ENCODE data around the gene MSANTD1.

Gene MSANTD1

DNA sequence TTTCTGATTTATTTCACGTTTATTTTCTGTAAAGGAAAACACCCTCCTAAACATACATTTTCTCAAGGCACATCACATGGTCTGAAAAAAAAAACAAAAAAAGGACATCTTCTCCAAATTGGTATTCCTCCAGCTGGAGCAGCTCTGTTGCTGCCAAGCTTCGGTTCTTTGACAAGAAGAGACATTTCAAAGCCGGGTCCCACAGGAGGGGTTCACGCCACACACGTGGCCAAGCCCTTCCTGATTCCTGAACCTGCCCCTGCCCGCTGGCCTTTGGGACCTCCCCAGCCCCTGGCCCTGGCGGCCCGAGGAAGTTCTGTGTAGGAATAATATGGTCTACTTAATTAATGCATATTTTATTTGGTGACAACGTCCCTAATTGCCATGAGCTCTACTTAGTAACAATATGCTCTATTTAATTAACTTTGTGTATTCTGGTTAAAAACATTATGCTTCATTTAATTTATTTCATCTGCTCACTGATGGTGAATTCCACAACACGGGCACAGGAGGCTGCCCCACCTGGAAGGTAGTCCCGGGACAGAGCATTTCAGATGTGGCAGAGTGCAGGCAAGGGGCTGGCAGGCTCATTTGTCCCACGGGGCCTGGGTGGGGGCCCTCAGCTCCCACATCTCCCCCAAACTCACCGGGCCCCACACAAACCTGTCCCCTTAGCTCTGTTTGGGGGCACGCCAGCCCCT is 38.5 kb downstream of the MSANTD1 start:
- no peak overlapping the region for H3K9ac ChIP-seq (ENCODE audit: low read length)
- H3K4me3 ChIP-seq (ENCODE audit: insufficient read depth in 1 of 2, low read depth in 1 of 2, low read length in 2 of 2) = no peak overlapping the region
- H2BK5ac ChIP-seq (ENCODE audit: low read depth, low read length, poor library complexity, severe bottlenecking) = no peak overlapping the region
- no peak overlapping the region for H3K4me2 ChIP-seq (ENCODE audit: low read length, poor library complexity, severe bottlenecking)
- WGBS = 89% methylated on average over 11 of the region's 14 CpGs
- no peak overlapping the region for H2AK5ac ChIP-seq (ENCODE audit: low read length, severe bottlenecking)
- H4K8ac ChIP-seq (ENCODE audit: low read length) = no peak overlapping the region
- peaks cover 8% of the 10 kb centered on the region for H3K4me1 ChIP-seq (ENCODE audit: control insufficient read depth, insufficient read depth, low read depth, low read length)
- no peak overlapping the region for H4K91ac ChIP-seq (ENCODE audit: low read length)
- no peak overlapping the region for H3K14ac ChIP-seq (ENCODE audit: low read length in 2 of 2)
- no peak overlapping the region for H2BK12ac ChIP-seq (ENCODE audit: low read length in 2 of 2)
- H3K18ac ChIP-seq (ENCODE audit: low read depth in 1 of 2, low read length in 2 of 2) = no peak overlapping the region
- no peak for DNase-seq
- H3K4ac ChIP-seq (ENCODE audit: low read depth in 1 of 2, low read length in 2 of 2) = no peak overlapping the region
- no peak overlapping the region for H2BK15ac ChIP-seq (ENCODE audit: low read depth, poor library complexity, severe bottlenecking)
- H3K9me3 ChIP-seq (ENCODE audit: control insufficient read depth, low read length) = no peaks in the 10 kb centered on the region
- no peak overlapping the region for H2BK120ac ChIP-seq (ENCODE audit: low read depth, low read length)
- H3K79me1 ChIP-seq (replicated peaks; ENCODE audit: low read length, poor library complexity, severe bottlenecking) = peaks cover 2% of the 10 kb centered on the region
- H3K27me3 ChIP-seq (ENCODE audit: control insufficient read depth in 1 of 2, insufficient read depth in 1 of 2, low read length in 2 of 2) = peaks cover 9 to 48% of the 10 kb centered on the region in 2 experiments
- H3K23ac ChIP-seq (ENCODE audit: low read length in 2 of 2) = no peak overlapping the region
- H2AFZ ChIP-seq (ENCODE audit: low read depth, low read length) = no peak overlapping the region
- no peaks in the 10 kb centered on the region for H3K36me3 ChIP-seq (ENCODE audit: control insufficient read depth in 1 of 2, insufficient read depth in 2 of 2, low read depth in 1 of 2, low read length in 2 of 2)
- H3K27ac ChIP-seq (ENCODE audit: low read length, poor library complexity, severe bottlenecking) = no peak overlapping the region

DNA sequence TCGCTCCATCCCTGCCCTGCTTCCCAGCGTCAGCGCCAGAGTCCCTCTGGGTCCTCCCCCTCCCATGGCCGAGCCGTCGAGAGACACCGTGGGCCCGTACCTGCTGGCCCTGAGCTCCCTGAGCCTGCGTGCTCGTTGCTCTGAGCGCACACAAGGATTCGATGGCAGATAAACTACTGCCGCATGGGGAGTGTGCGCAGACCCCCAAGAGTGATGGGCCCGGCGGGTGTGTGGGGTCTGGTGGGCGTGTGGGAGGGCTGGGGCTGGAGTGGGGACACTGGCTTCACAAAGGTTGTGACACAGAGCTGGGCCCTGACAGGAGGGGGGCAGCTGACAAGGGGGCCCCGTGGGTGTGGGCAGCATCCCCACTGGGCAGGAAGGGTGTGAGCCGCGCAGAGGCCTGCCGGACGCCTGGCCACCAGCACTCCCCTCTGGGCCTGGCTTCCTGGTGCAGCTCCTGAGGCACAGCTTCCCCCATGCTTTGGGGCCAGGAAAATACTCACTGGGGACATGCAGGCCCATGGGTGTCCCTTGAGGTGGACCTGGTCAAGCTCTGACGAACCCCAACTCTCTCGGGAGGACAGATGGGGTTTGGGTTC is 39.1 kb downstream of the MSANTD1 start:
- no peak overlapping the region for H2BK5ac ChIP-seq (ENCODE audit: low read depth, low read length, poor library complexity, severe bottlenecking)
- H3K4me2 ChIP-seq (ENCODE audit: low read length, poor library complexity, severe bottlenecking) = no peak overlapping the region
- H2AFZ ChIP-seq (ENCODE audit: low read depth, low read length) = no peak overlapping the region
- peaks cover 2% of the 10 kb centered on the region for H3K79me1 ChIP-seq (replicated peaks; ENCODE audit: low read length, poor library complexity, severe bottlenecking)
- H3K36me3 ChIP-seq (ENCODE audit: control insufficient read depth in 1 of 2, insufficient read depth in 2 of 2, low read depth in 1 of 2, low read length in 2 of 2) = no peaks in the 10 kb centered on the region
- H2BK120ac ChIP-seq (ENCODE audit: low read depth, low read length) = no peak overlapping the region
- H3K9me3 ChIP-seq (ENCODE audit: control insufficient read depth, low read length) = no peaks in the 10 kb centered on the region
- H3K27ac ChIP-seq (ENCODE audit: low read length, poor library complexity, severe bottlenecking) = no peak overlapping the region
- H3K4me1 ChIP-seq (ENCODE audit: control insufficient read depth, insufficient read depth, low read depth, low read length) = peaks cover 8% of the 10 kb centered on the region
- no peak overlapping the region for H2AK5ac ChIP-seq (ENCODE audit: low read length, severe bottlenecking)
- WGBS = 94% methylated on average over 24 of the region's 24 CpGs
- H4K91ac ChIP-seq (ENCODE audit: low read length) = no peak overlapping the region
- peaks cover 9 to 48% of the 10 kb centered on the region in 2 experiments for H3K27me3 ChIP-seq (ENCODE audit: control insufficient read depth in 1 of 2, insufficient read depth in 1 of 2, low read length in 2 of 2)
- H3K14ac ChIP-seq (ENCODE audit: low read length in 2 of 2) = no peak overlapping the region
- no peak overlapping the region for H3K9ac ChIP-seq (ENCODE audit: low read length)
- DNase-seq = no peak
- no peak overlapping the region for H4K8ac ChIP-seq (ENCODE audit: low read length)
- H3K4me3 ChIP-seq (ENCODE audit: insufficient read depth in 1 of 2, low read depth in 1 of 2, low read length in 2 of 2) = no peak overlapping the region
- H2BK15ac ChIP-seq (ENCODE audit: low read depth, poor library complexity, severe bottlenecking) = peak overlapping the region; percentile 44
- H3K18ac ChIP-seq (ENCODE audit: low read depth in 1 of 2, low read length in 2 of 2) = no peak overlapping the region
- no peak overlapping the region for H3K4ac ChIP-seq (ENCODE audit: low read depth in 1 of 2, low read length in 2 of 2)
- H3K23ac ChIP-seq (ENCODE audit: low read length in 2 of 2) = no peak overlapping the region
- H2BK12ac ChIP-seq (ENCODE audit: low read length in 2 of 2) = no peak overlapping the region

- Histone ChIP-seq H3K27me3 (ENCODE audit: control insufficient read depth in 1 of 2, insufficient read depth in 1 of 2, low read length in 2 of 2) (peaks cover 9 to 48% of the 10 kb centered on the region in 2 experiments), H4K91ac (ENCODE audit: low read length) (no peak overlapping the region), H2AK5ac (ENCODE audit: low read length, severe bottlenecking) (no peak overlapping the region), H2BK15ac (ENCODE audit: low read depth, poor library complexity, severe bottlenecking) (peak overlapping the region; percentile 44), H2BK5ac (ENCODE audit: low read depth, low read length, poor library complexity, severe bottlenecking) (no peak overlapping the region), H2BK120ac (ENCODE audit: low read depth, low read length) (no peak overlapping the region), H3K27ac (ENCODE audit: low read length, poor library complexity, severe bottlenecking) (no peak overlapping the region), H3K9ac (ENCODE audit: low read length) (no peak overlapping the region), H3K23ac (ENCODE audit: low read length in 2 of 2) (no peak overlapping the region), H3K4me3 (ENCODE audit: insufficient read depth in 1 of 2, low read depth in 1 of 2, low read length in 2 of 2) (no peak overlapping the region), H3K9me3 (ENCODE audit: control insufficient read depth, low read length) (no peaks in the 10 kb centered on the region), H3K4ac (ENCODE audit: low read depth in 1 of 2, low read length in 2 of 2) (no peak overlapping the region), H4K8ac (ENCODE audit: low read length) (no peak overlapping the region), H3K36me3 (ENCODE audit: control insufficient read depth in 1 of 2, insufficient read depth in 2 of 2, low read depth in 1 of 2, low read length in 2 of 2) (no peaks in the 10 kb centered on the region), H3K14ac (ENCODE audit: low read length in 2 of 2) (no peak overlapping the region), H3K4me2 (ENCODE audit: low read length, poor library complexity, severe bottlenecking) (no peak overlapping the region), H2AFZ (ENCODE audit: low read depth, low read length) (no peak overlapping the region), H3K79me1 (replicated peaks; ENCODE audit: low read length, poor library complexity, severe bottlenecking) (peaks cover 4% of the 10 kb centered on the region), H3K4me1 (ENCODE audit: control insufficient read depth, insufficient read depth, low read depth, low read length) (peaks cover 11% of the 10 kb centered on the region), H3K18ac (ENCODE audit: low read depth in 1 of 2, low read length in 2 of 2) (no peak overlapping the region), H2BK12ac (ENCODE audit: low read length in 2 of 2) (no peak overlapping the region)
- 90% methylated on average over 11 of the region's 11 CpGs for WGBS
- no peak for DNase-seq
Observed at GRCh38 chr4:3288571-3289094, 39.7 kb downstream of the MSANTD1 start.

GRCh38 chr4:3290476-3290875 is 41.5 kb downstream of the MSANTD1 start:
- no peak overlapping the region for H3K4ac ChIP-seq (ENCODE audit: low read depth in 1 of 2, low read length in 2 of 2)
- H2BK15ac ChIP-seq (ENCODE audit: low read depth, poor library complexity, severe bottlenecking) = no peak overlapping the region
- DNase-seq = no peak
- H3K4me3 ChIP-seq (ENCODE audit: insufficient read depth in 1 of 2, low read depth in 1 of 2, low read length in 2 of 2) = no peak overlapping the region
- H3K9me3 ChIP-seq (ENCODE audit: control insufficient read depth, low read length) = no peaks in the 10 kb centered on the region
- no peak overlapping the region for H4K8ac ChIP-seq (ENCODE audit: low read length)
- H2AFZ ChIP-seq (ENCODE audit: low read depth, low read length) = no peak overlapping the region
- H3K23ac ChIP-seq (ENCODE audit: low read length in 2 of 2) = peak overlapping the region in 1 of 2 experiments; percentile 2
- WGBS = 94% methylated on average over 11 of the region's 11 CpGs
- no peak overlapping the region for H2BK5ac ChIP-seq (ENCODE audit: low read depth, low read length, poor library complexity, severe bottlenecking)
- H3K27me3 ChIP-seq (ENCODE audit: control insufficient read depth in 1 of 2, insufficient read depth in 1 of 2, low read length in 2 of 2) = peaks cover 6 to 36% of the 10 kb centered on the region in 2 experiments
- H3K79me1 ChIP-seq (replicated peaks; ENCODE audit: low read length, poor library complexity, severe bottlenecking) = peaks cover 16% of the 10 kb centered on the region
- H3K18ac ChIP-seq (ENCODE audit: low read depth in 1 of 2, low read length in 2 of 2) = no peak overlapping the region
- H3K14ac ChIP-seq (ENCODE audit: low read length in 2 of 2) = no peak overlapping the region
- H3K9ac ChIP-seq (ENCODE audit: low read length) = no peak overlapping the region
- H3K27ac ChIP-seq (ENCODE audit: low read length, poor library complexity, severe bottlenecking) = no peak overlapping the region
- H2AK5ac ChIP-seq (ENCODE audit: low read length, severe bottlenecking) = no peak overlapping the region
- no peak overlapping the region for H2BK120ac ChIP-seq (ENCODE audit: low read depth, low read length)
- no peak overlapping the region for H3K4me2 ChIP-seq (ENCODE audit: low read length, poor library complexity, severe bottlenecking)
- H2BK12ac ChIP-seq (ENCODE audit: low read length in 2 of 2) = no peak overlapping the region
- H4K91ac ChIP-seq (ENCODE audit: low read length) = no peak overlapping the region
- peaks cover 25% of the 10 kb centered on the region for H3K4me1 ChIP-seq (ENCODE audit: control insufficient read depth, insufficient read depth, low read depth, low read length)
- H3K36me3 ChIP-seq (ENCODE audit: control insufficient read depth in 1 of 2, insufficient read depth in 2 of 2, low read depth in 1 of 2, low read length in 2 of 2) = peaks cover 0 to 7% of the 10 kb centered on the region in 2 experiments

All from mesenchymal stem cell (in vitro differentiated cells and primary cell).